ENCODE data around the gene NR1D2.
"Not testable (repeated sequence)": the region's sequence is repeated elsewhere in the genome, so short reads cannot be mapped to it uniquely, and the experiment has no call there.

Gene NR1D2

GRCh38 chr3:24020036-24020691 is 75.1 kb downstream of the NR1D2 start:
- no peaks in the 10 kb centered on the region for H3K4me1 Mint-ChIP-seq
- ATAC-seq = no peak
- no peaks in the 10 kb centered on the region for H3K27me3 Mint-ChIP-seq
- no peaks in the 10 kb centered on the region for H3K36me3 Mint-ChIP-seq (ENCODE audit: low read depth)
- H3K27ac Mint-ChIP-seq = no peak overlapping the region
- DNase-seq = no peak
- no peaks in the 10 kb centered on the region for H3K9me3 Mint-ChIP-seq
- no peak overlapping the region for H3K4me3 Mint-ChIP-seq

GRCh38 chr3:24023197-24023596 is 78.1 kb downstream of the NR1D2 start:
- Mint-ChIP-seq H3K4me3 (no peak overlapping the region), H3K4me1 (no peaks in the 10 kb centered on the region), H3K27me3 (no peaks in the 10 kb centered on the region), H3K36me3 (ENCODE audit: low read depth) (no peaks in the 10 kb centered on the region), H3K9me3 (no peaks in the 10 kb centered on the region), H3K27ac (no peak overlapping the region)
- no peak for ATAC-seq
- DNase-seq = no peak

GRCh38 chr3:24025805-24026204 is 80.7 kb downstream of the NR1D2 start:
- no peak overlapping the region for H3K4me3 Mint-ChIP-seq
- ATAC-seq = no peak
- no peaks in the 10 kb centered on the region for H3K4me1 Mint-ChIP-seq

GRCh38 chr3:24026665-24027064 is 81.6 kb downstream of the NR1D2 start:
- not testable (repeated sequence) for ATAC-seq; H3K4me1 Mint-ChIP-seq; H3K27me3 Mint-ChIP-seq; H3K27ac Mint-ChIP-seq; H3K36me3 Mint-ChIP-seq (ENCODE audit: low read depth); H3K9me3 Mint-ChIP-seq; H3K4me3 Mint-ChIP-seq; DNase-seq

More at GRCh38 chr3:24025805-24026204, 80.7 kb downstream of the NR1D2 start:
- no peak for DNase-seq
- H3K27ac Mint-ChIP-seq = no peak overlapping the region
- H3K27me3 Mint-ChIP-seq = no peaks in the 10 kb centered on the region
- no peaks in the 10 kb centered on the region for H3K9me3 Mint-ChIP-seq
- H3K36me3 Mint-ChIP-seq (ENCODE audit: low read depth) = no peaks in the 10 kb centered on the region

- no peaks in the 10 kb centered on the region for H3K9me3 Mint-ChIP-seq
- H3K36me3 Mint-ChIP-seq (ENCODE audit: low read depth) = no peaks in the 10 kb centered on the region
- no peaks in the 10 kb centered on the region for H3K27me3 Mint-ChIP-seq
- DNase-seq (no peak), ATAC-seq (no peak)
- no peak overlapping the region for H3K27ac Mint-ChIP-seq
- H3K4me1 Mint-ChIP-seq = no peaks in the 10 kb centered on the region
- no peak overlapping the region for H3K4me3 Mint-ChIP-seq
These were observed 82.9 kb downstream of the NR1D2 start for GRCh38 chr3:24027946-24028345.

All from activated naive CD8-positive, alpha-beta T cell treated with anti-CD3 and anti-CD28 coated beads, Interleukin-2, amount 50 U/mL, for 24 hours (primary cell).